GM12878 (cell line): ENCODE results near the gene SLC22A23. TPM values are rescaled to one million over a fixed set of nuclear protein-coding genes. Genes with fewer than 3 reads are reported as not detected.

Experiments used
- ATAC-seq: fragments of 200-7000 bp; cut with Tn5 transposase; 3 replicates; pipeline ENCODE4 v1.9.1; 2020; ENCODE audit warnings: mild to moderate bottlenecking, moderate library complexity
- BruUV-seq: library from RNA; stranded (reverse); fragments of 400-500 nt; replicated peaks from 2 replicates; lab custom pipeline; 2021; lab: Mats Ljungman, UMichigan
- CTCF ChIA-PET: fragments of 300-600 bp; sonication (Branson Sonifier 250); formaldehyde crosslinking; extraction: SDS; loops from one replicate; lab custom pipeline; 2021; ENCODE audit warnings: inconsistent platforms; lab: Yijun Ruan, JAX
- POLR2A ChIA-PET: fragments of 350-600 bp; formaldehyde crosslinking; extraction: SDS; loops from one replicate; lab custom pipeline; 2021; ENCODE audit warnings: inconsistent platforms; lab: Charles Lee
- RAD21 ChIA-PET: fragments of 300-600 bp; sonication (Branson Sonifier 250); formaldehyde crosslinking; loops from one replicate; lab custom pipeline; 2023; ENCODE audit warnings: antibody characterized with exemption; ENCODE audit not compliant: unreplicated experiment; lab: Charles Lee
- SMC1A ChIA-PET: fragments of 300-600 bp; sonication (Branson Sonifier 250); formaldehyde crosslinking; loops from one replicate; lab custom pipeline; 2023; ENCODE audit not compliant: unreplicated experiment, uncharacterized antibody; lab: Charles Lee
- DNase-seq: peaks from one replicate; pipeline ENCODE4 v3.0.0-alpha.2; 2011; ENCODE audit warnings: low read depth, low spot score
- FAIRE-seq: peaks from 3 replicates; lab custom pipeline; 2011; peaks lifted over from hg19 to GRCh38; lab: Jason Lieb, UNC
- H2AFZ ChIP-seq: 2 replicates; pipeline ENCODE4 v1.6.0; 2011; ENCODE audit warnings: low read depth, low read length, control low read depth; ENCODE audit not compliant: control insufficient read depth
- H3K27ac ChIP-seq: 2 replicates; pipeline ENCODE4 v1.5.1; 2011; ENCODE audit warnings: control low read depth; ENCODE audit not compliant: control insufficient read depth, insufficient read depth
- H3K27me3 ChIP-seq, 2 experiments: replicated peaks in 1 of 2; 2 replicates each; pipeline versions ENCODE4 v1.6.0 to v1.6.1; 2011; ENCODE audit warnings: low read length in 1 of 2; ENCODE audit not compliant: control insufficient read depth in 2 of 2, insufficient read depth in 2 of 2
- H3K36me3 ChIP-seq, 2 experiments: 2 replicates each; pipeline ENCODE4 v1.5.1; 2011; ENCODE audit warnings: low read length in 1 of 2; ENCODE audit not compliant: control insufficient read depth in 2 of 2, insufficient read depth in 2 of 2
- H3K4me1 ChIP-seq: 2 replicates; pipeline ENCODE4 v1.6.1; 2011; ENCODE audit warnings: mild to moderate bottlenecking, low read length, moderate library complexity, mixed read lengths; ENCODE audit not compliant: control insufficient read depth, insufficient read depth
- H3K4me2 ChIP-seq: 2 replicates; pipeline ENCODE4 v1.6.0; 2011; ENCODE audit warnings: control low read depth; ENCODE audit not compliant: control insufficient read depth, insufficient read depth
- H3K4me3 ChIP-seq: fragments of 200-600 bp; sonication (generic); 2 replicates; pipeline ENCODE4 v1.5.1; 2016
- H3K79me2 ChIP-seq: 2 replicates; pipeline ENCODE4 v1.6.0; 2011; ENCODE audit warnings: low read length; ENCODE audit not compliant: control insufficient read depth, insufficient read depth
- H3K9ac ChIP-seq: 2 replicates; pipeline ENCODE4 v1.8.0; 2011; ENCODE audit warnings: low read length, control low read depth, mixed read lengths; ENCODE audit not compliant: control insufficient read depth, insufficient read depth
- H3K9me3 ChIP-seq: replicated peaks from 3 replicates; pipeline ENCODE4 v1.5.1; 2011; ENCODE audit warnings: mild to moderate bottlenecking, low read length; ENCODE audit not compliant: control insufficient read depth, insufficient read depth
- H4K20me1 ChIP-seq: 2 replicates; pipeline ENCODE4 v1.6.0; 2011; ENCODE audit not compliant: control insufficient read depth, insufficient read depth
- MTA2 ChIP-seq: fragments of 450-650 bp; IDR thresholded peaks from 2 replicates; pipeline ENCODE4 v1.6.1; 2016; ENCODE audit warnings: low read depth, mild to moderate bottlenecking, moderate library complexity
- NR2C2 ChIP-seq: IDR thresholded peaks from 2 replicates; pipeline ENCODE4 v1.6.1; 2011; ENCODE audit warnings: borderline replicate concordance, low read depth; ENCODE audit not compliant: control insufficient read depth, insufficient read length
- NR2F1 ChIP-seq: fragments of 450-650 bp; conservative IDR thresholded peaks from 2 replicates; pipeline ENCODE4 v1.6.1; 2017; ENCODE audit warnings: mild to moderate bottlenecking
- RB1 ChIP-seq: fragments of 450-650 bp; formaldehyde crosslinking; IDR thresholded peaks from 2 replicates; pipeline ENCODE4 v1.6.1; 2017; ENCODE audit warnings: mild to moderate bottlenecking, borderline replicate concordance
- RBBP5 ChIP-seq: fragments of 200-600 bp; sonication (generic); conservative IDR thresholded peaks from 2 replicates; pipeline ENCODE4 v1.6.1; 2016
- RFX5 ChIP-seq: IDR thresholded peaks from 2 replicates; pipeline ENCODE4 v1.6.1; 2011; ENCODE audit warnings: low read depth, low read length, improper control_type of control experiment
- STAT1 ChIP-seq: fragments of 450-650 bp; conservative IDR thresholded peaks from 2 replicates; pipeline ENCODE4 v1.6.1; 2014; ENCODE audit warnings: antibody characterized with exemption, mild to moderate bottlenecking
- WGBS: methylation state at CpG from one replicate; pipeline ENCODE4 v1.1.6; 2016; ENCODE audit warnings: low lambda C conversion rate; ENCODE audit not compliant: insufficient replicate concordance, insufficient coverage; ENCODE audit errors: missing lambda C conversion rate; 5-methylcytosine and 5-hydroxymethylcytosine counted together
- in situ Hi-C: fragments of 300-500 bp; cut with MboI; formaldehyde crosslinking; loops from 9 replicates; pipeline ENCODE4 v1.14.3; 2018; ENCODE audit warnings: mixed read lengths
- intact Hi-C: fragments of 100-400 bp; cut with micrococcal nuclease; formaldehyde crosslinking; loops from one replicate; pipeline ENCODE4 v1.14.2; 2022; ENCODE audit not compliant: unreplicated experiment
- polyA plus RNA-seq, 11 experiments: library from polyadenylated mRNA; depleted of rRNA in 4 of 11; unstranded in 6 of 11; stranded (reverse) in 5 of 11; fragments of >200 nt; fragmentation: Nextera tagmentation in 4 of 11; fragmentation: Illumina TruSeq in 1 of 11; extraction: Ambion mirVana in 4 of 11; extraction: Trizol in 1 of 11; gene quantifications; 1 replicate in 1 of 11; 2 replicates in 10 of 11; pipeline versions ENCODE4 v1.2.1 to v1.2.3, GENCODE V29; 2011 to 2016; ENCODE audit warnings: inconsistent platforms in 2 of 11, missing spikeins in 2 of 11, low read depth in 1 of 11
- total RNA-seq, 4 experiments: library from RNA; depleted of rRNA in 3 of 4; stranded (reverse); fragments of >200 nt in 3 of 4; fragmentation: Illumina TruSeq in 1 of 4; extraction: Trizol in 1 of 4; gene quantifications; 2 replicates each; pipeline versions ENCODE4 v1.2.1 to v1.2.3, GENCODE V29; 2013 to 2021
- TF ChIP-seq, protein P1 (sequence below): fragments of 450-650 bp; IDR thresholded peaks from 2 replicates; pipeline ENCODE4 v1.6.1; 2016; ENCODE audit warnings: mild to moderate bottlenecking

The SLC22A23 gene
- total and polyA plus RNA-seq, 10 of the 15 experiments (the other 5 are each of a cell fraction or from before 2014, with no cell fraction given) = 0.20 to 2.4 (median 0.74) TPM

DNA sequence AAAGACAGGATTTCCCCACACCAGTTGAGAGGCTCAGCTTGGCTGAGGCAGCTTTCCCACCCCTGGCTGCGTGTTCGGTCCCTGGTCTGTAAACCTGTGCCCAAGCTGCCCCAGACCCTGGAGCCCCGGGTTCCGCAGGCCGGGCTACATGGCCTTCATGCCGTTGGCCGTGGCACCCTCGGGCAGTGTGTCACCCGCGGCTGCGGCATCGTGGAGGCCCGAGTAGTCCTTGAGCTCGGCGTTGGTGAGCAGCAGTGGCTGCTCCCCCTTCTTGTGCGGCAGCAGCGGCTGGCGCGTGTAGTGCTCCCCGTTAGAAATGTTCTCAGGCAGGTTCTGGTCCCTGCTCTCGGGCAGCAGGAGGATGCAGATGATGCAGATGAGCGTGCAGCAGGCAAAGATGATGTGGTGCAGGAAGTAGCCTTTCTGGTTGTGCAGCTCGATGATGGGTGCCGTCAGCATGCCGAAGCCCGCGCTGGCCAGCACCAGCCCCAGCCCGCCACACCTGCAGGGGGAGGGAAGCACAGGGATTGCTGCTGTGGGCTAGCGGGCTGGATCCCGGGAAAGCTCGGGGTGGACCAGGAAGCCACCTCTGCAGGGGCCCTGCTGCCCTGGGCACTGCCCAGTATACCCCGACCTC is 183.8 kb downstream of the SLC22A23 start (continued):
- TF ChIP-seq RFX5 = no peak
- TF ChIP-seq RBBP5 = no peak
- TF ChIP-seq, protein P1, sequence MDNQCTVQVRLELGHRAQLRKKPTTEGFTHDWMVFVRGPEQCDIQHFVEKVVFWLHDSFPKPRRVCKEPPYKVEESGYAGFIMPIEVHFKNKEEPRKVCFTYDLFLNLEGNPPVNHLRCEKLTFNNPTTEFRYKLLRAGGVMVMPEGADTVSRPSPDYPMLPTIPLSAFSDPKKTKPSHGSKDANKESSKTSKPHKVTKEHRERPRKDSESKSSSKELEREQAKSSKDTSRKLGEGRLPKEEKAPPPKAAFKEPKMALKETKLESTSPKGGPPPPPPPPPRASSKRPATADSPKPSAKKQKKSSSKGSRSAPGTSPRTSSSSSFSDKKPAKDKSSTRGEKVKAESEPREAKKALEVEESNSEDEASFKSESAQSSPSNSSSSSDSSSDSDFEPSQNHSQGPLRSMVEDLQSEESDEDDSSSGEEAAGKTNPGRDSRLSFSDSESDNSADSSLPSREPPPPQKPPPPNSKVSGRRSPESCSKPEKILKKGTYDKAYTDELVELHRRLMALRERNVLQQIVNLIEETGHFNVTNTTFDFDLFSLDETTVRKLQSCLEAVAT = no peak
- TF ChIP-seq NR2C2 = no peak
- TF ChIP-seq NR2F1 = no peak

DNA sequence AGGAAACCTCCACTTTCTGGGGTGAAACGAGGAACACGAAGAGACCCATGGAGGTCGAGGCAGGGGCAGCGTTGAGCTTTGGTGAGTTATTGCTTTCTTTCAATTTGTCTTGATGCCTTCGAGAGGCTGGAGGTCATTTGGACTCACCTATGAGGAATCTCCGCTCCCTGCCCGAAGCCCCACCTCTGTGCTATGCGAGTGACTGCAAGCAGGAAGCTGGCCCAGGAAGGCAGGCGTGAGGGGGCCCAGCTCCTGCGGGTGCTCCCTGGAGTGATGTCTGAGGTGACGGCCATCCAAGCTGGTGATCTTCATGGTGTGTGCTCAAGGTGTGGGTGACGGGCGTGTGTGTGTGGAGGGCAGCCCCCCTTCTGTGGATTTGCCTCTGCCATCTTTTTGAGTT is 185.1 kb downstream of the SLC22A23 start:
- H3K79me2 ChIP-seq = no peaks in the 10 kb centered on the region
- intact Hi-C loops = no loop called here
- no peak for DNase-seq
- no peak overlapping the region for H3K27ac ChIP-seq
- RAD21 ChIA-PET = no interaction called here
- SMC1A ChIA-PET = no interaction called here
- no peak overlapping the region for H2AFZ ChIP-seq
- H4K20me1 ChIP-seq = no peaks in the 10 kb centered on the region
- POLR2A ChIA-PET = no interaction called here
- no TSS peak for BruUV-seq
- no peaks in the 10 kb centered on the region for H3K27me3 ChIP-seq
- no peaks in the 10 kb centered on the region for H3K9me3 ChIP-seq
- H3K4me1 ChIP-seq = no peaks in the 10 kb centered on the region
- H3K4me2 ChIP-seq = no peak overlapping the region
- no peak overlapping the region for H3K9ac ChIP-seq
- in situ Hi-C loops = no loop called here
- FAIRE-seq = no peak
- peaks cover 9 to 22% of the 10 kb centered on the region in 2 experiments for H3K36me3 ChIP-seq
- H3K4me3 ChIP-seq = no peak overlapping the region
- no peak for TF ChIP-seq RB1
- TF ChIP-seq STAT1 = no peak
- TF ChIP-seq MTA2 = no peak
- WGBS = 86% methylated on average over 13 of the region's 13 CpGs
- CTCF ChIA-PET = interaction anchor here (0.8 to 1.7 kb wide), 3 partner anchors 8 to 463 kb away, joined by 3 to 6 read pairs (median 4); no protein-coding TSS in a partner anchor
- no peak for ATAC-seq
